OCI-LY7 (cell line): ENCODE measurements around the gene TECR.

Experiments
- CTCF ChIP-seq: fragments of 200-600 bp; sonication (generic); conservative IDR thresholded peaks from 2 replicates; pipeline ENCODE4 v1.5.1; 2014; ENCODE audit warnings: mild to moderate bottlenecking, antibody characterized with exemption, low read length, moderate library complexity, mixed read lengths
- EZH2phosphoT487 ChIP-seq: fragments of 200-600 bp; sonication (generic); IDR thresholded peaks from 2 replicates; pipeline ENCODE4 v1.6.1; 2018; ENCODE audit warnings: low read depth, borderline replicate concordance, mild to moderate bottlenecking, mixed run types, antibody characterized with exemption, low read length, moderate library complexity, mixed read lengths

- no peak for TF ChIP-seq CTCF
- no peak for TF ChIP-seq EZH2phosphoT487
These were observed 7.7 kb downstream of the TECR start for GRCh38 chr19:14536926-14537692.
